HT-29 (cell line): Measurements from ENCODE around the gene RINT1. TPM values are rescaled to one million over a fixed set of nuclear protein-coding genes. Genes with fewer than 3 reads are reported as not detected.

Experiments
- DNase-seq: peaks from one replicate; pipeline ENCODE4 v3.0.0-alpha.2; 2015; ENCODE audit warnings: low spot score
- total RNA-seq: library from RNA; depleted of rRNA; stranded (reverse); fragments of >200 nt; shearing (Covaris generic); gene quantifications from 2 replicates; pipeline ENCODE4 v1.2.3, GENCODE V29; 2014

Gene RINT1
- total RNA-seq, 1 experiment from 2014 or later: 7.4 TPM

GRCh38 chr7:105532709-105533460, 884 bp downstream of the RINT1 start:
- no peak for DNase-seq

- no peak for DNase-seq
These were observed 6.3 kb downstream of the RINT1 start for GRCh38 chr7:105538339-105538738.

- DNase-seq: no peak
These were observed 27.9 kb downstream of the RINT1 start for GRCh38 chr7:105559926-105560325.

GRCh38 chr7:105565190-105565589, 33.2 kb downstream of the RINT1 start:
- DNase-seq: no peak

- DNase-seq: no peak
These were observed 35.0 kb downstream of the RINT1 start for GRCh38 chr7:105567024-105567423.

GRCh38 chr7:105567821-105568220, 35.8 kb downstream of the RINT1 start:
- DNase-seq: no peak

- DNase-seq: no peak
These were observed 39.9 kb downstream of the RINT1 start for GRCh38 chr7:105571891-105572290.

GRCh38 chr7:105577251-105577650, 45.2 kb downstream of the RINT1 start:
- DNase-seq: no peak

- no peak for DNase-seq
These were observed 46.5 kb downstream of the RINT1 start for GRCh38 chr7:105578496-105578895.

GRCh38 chr7:105580022-105580740, 48.2 kb downstream of the RINT1 start:
- no peak for DNase-seq

- peak; percentile 32 for DNase-seq
These were observed 49.2 kb downstream of the RINT1 start, which contains the start of gene EFCAB10 for GRCh38 chr7:105581066-105581811. TSS of gene EFCAB10 (minus strand) at chr7:105581493. CDS start at chr7:105581463, 30 bp downstream.

GRCh38 chr7:105583061-105583460, 51.1 kb downstream of the RINT1 start:
- DNase-seq: no peak

- no peak for DNase-seq
These were observed 52.2 kb downstream of the RINT1 start for GRCh38 chr7:105584165-105584564.

GRCh38 chr7:105585850-105586500, 54.0 kb downstream of the RINT1 start:
- DNase-seq: no peak

- no peak for DNase-seq
These were observed 56.1 kb downstream of the RINT1 start for GRCh38 chr7:105587909-105588635.

- DNase-seq: peak; percentile 87
These were observed 57.5 kb downstream of the RINT1 start for GRCh38 chr7:105589356-105590077.

GRCh38 chr7:105590793-105591192, 58.8 kb downstream of the RINT1 start:
- no peak for DNase-seq

- DNase-seq: no peak
These were observed 59.5 kb downstream of the RINT1 start for GRCh38 chr7:105591522-105591921.

- no peak for DNase-seq
These were observed 62.0 kb downstream of the RINT1 start for GRCh38 chr7:105594034-105594433.

- no peak for DNase-seq
These were observed 64.9 kb downstream of the RINT1 start for GRCh38 chr7:105596866-105597265.
